GM23338 (cell line): ENCODE data around the gene C9orf85. TPM values are rescaled to one million over a fixed set of nuclear protein-coding genes. Genes with fewer than 3 reads are reported as not detected.

Experiments used
- ATAC-seq: fragments of 200-7000 bp; cut with Tn5 transposase; 3 replicates; pipeline ENCODE4 v1.9.1; 2020
- DNase-seq: peaks from one replicate; pipeline ENCODE4 v3.0.0-alpha.2; 2015; ENCODE audit warnings: low spot score
- H2AFZ ChIP-seq: fragments of 200-600 bp; sonication (generic); 2 replicates; pipeline ENCODE4 v1.8.0; 2016; ENCODE audit warnings: antibody characterized with exemption, mild to moderate bottlenecking, moderate library complexity
- H3F3A ChIP-seq: fragments of 200-600 bp; sonication (generic); replicated peaks from 2 replicates; pipeline ENCODE4 v1.8.0; 2017; ENCODE audit warnings: antibody characterized with exemption, mixed run types, low read depth
- H3K27ac ChIP-seq: fragments of 200-600 bp; sonication (generic); 2 replicates; pipeline ENCODE4 v1.6.1; 2016; ENCODE audit warnings: low read depth
- H3K27me3 ChIP-seq: fragments of 200-600 bp; sonication (generic); 2 replicates; pipeline ENCODE4 v1.8.0; 2016; ENCODE audit warnings: mild to moderate bottlenecking, mixed run types, moderate library complexity; ENCODE audit not compliant: insufficient read depth
- H3K36me3 ChIP-seq: fragments of 200-600 bp; sonication (generic); 2 replicates; pipeline ENCODE4 v1.8.0; 2016; ENCODE audit warnings: mild to moderate bottlenecking; ENCODE audit not compliant: insufficient read depth
- H3K4me1 ChIP-seq: fragments of 200-600 bp; sonication (generic); 2 replicates; pipeline ENCODE4 v1.8.0; 2016; ENCODE audit warnings: mild to moderate bottlenecking, moderate library complexity; ENCODE audit not compliant: insufficient read depth
- H3K4me2 ChIP-seq: fragments of 200-600 bp; sonication (generic); 2 replicates; pipeline ENCODE4 v1.7.1; 2017; ENCODE audit warnings: mixed run types
- H3K4me3 ChIP-seq: fragments of 200-600 bp; sonication (generic); 2 replicates; pipeline ENCODE4 v1.6.1; 2016; ENCODE audit warnings: mixed run types
- H3K79me2 ChIP-seq: fragments of 200-600 bp; sonication (generic); replicated peaks from 2 replicates; pipeline ENCODE4 v1.8.0; 2017; ENCODE audit warnings: mild to moderate bottlenecking; ENCODE audit not compliant: insufficient read depth
- H3K9me2 ChIP-seq: fragments of 200-600 bp; sonication (generic); 2 replicates; pipeline ENCODE4 v1.8.0; 2017; ENCODE audit not compliant: insufficient read depth
- H4K20me1 ChIP-seq: fragments of 200-600 bp; sonication (generic); replicated peaks from 2 replicates; pipeline ENCODE4 v1.8.0; 2017; ENCODE audit warnings: mild to moderate bottlenecking; ENCODE audit not compliant: insufficient read depth
- H3K27ac Mint-ChIP-seq: 2 replicates; pipeline ENCODE4 v1.8.0; 2020; ENCODE audit warnings: inconsistent platforms, mild to moderate bottlenecking, moderate library complexity, mixed read lengths
- H3K27me3 Mint-ChIP-seq: 3 replicates; pipeline ENCODE4 v1.8.0; 2022; ENCODE audit warnings: low read depth, mild to moderate bottlenecking, moderate library complexity, mixed read lengths, inconsistent platforms; ENCODE audit not compliant: insufficient read depth, poor library complexity
- H3K36me3 Mint-ChIP-seq: 3 replicates; pipeline ENCODE4 v1.8.0; 2021; ENCODE audit warnings: low read depth, mild to moderate bottlenecking, inconsistent platforms, moderate library complexity, mixed read lengths
- H3K4me1 Mint-ChIP-seq: 3 replicates; pipeline ENCODE4 v1.8.0; 2020; ENCODE audit warnings: mild to moderate bottlenecking, inconsistent platforms, mixed read lengths
- H3K4me3 Mint-ChIP-seq: 3 replicates; pipeline ENCODE4 v1.8.0; 2021; ENCODE audit warnings: moderate library complexity, mild to moderate bottlenecking, inconsistent platforms, mixed read lengths
- H3K9me3 Mint-ChIP-seq: 3 replicates; pipeline ENCODE4 v1.8.0; 2020; ENCODE audit warnings: moderate library complexity, mild to moderate bottlenecking, inconsistent platforms, mixed read lengths
- CREB1 ChIP-seq: fragments of 250-450 bp; sonication (Bioruptor Pico); IDR thresholded peaks from 2 replicates; pipeline ENCODE4 v1.5.0; 2020; ENCODE audit warnings: low read depth, mild to moderate bottlenecking, moderate library complexity
- EZH2 ChIP-seq: fragments of 200-600 bp; sonication (generic); IDR thresholded peaks from one replicate; pipeline ENCODE4 v1.8.0; 2017; ENCODE audit warnings: antibody characterized with exemption, mild to moderate bottlenecking, low read depth; ENCODE audit not compliant: unreplicated experiment
- EZH2phosphoT487 ChIP-seq: fragments of 200-600 bp; sonication (generic); IDR thresholded peaks from one replicate; pipeline ENCODE4 v1.8.1; 2018; ENCODE audit warnings: antibody characterized with exemption; ENCODE audit not compliant: unreplicated experiment
- JUNB ChIP-seq: IDR thresholded peaks from one replicate; pipeline ENCODE4 v1.6.1; 2016; ENCODE audit warnings: antibody characterized with exemption; ENCODE audit not compliant: unreplicated experiment
- NANOG ChIP-seq: IDR thresholded peaks from 2 replicates; pipeline ENCODE4 v1.6.1; 2016; ENCODE audit warnings: antibody characterized with exemption, borderline replicate concordance
- POLR2AphosphoS5 ChIP-seq: IDR thresholded peaks from 2 replicates; pipeline ENCODE4 v1.6.1; 2016; ENCODE audit warnings: antibody characterized with exemption, low read depth
- STAT1 ChIP-seq: IDR thresholded peaks from one replicate; pipeline ENCODE4 v1.6.1; 2016; ENCODE audit warnings: antibody characterized with exemption; ENCODE audit not compliant: unreplicated experiment
- ZNF331 ChIP-seq: fragments of 250-450 bp; sonication (Bioruptor Pico); IDR thresholded peaks from 2 replicates; pipeline ENCODE4 v1.5.0; 2020; ENCODE audit warnings: low read depth, mild to moderate bottlenecking, moderate library complexity
- polyA plus RNA-seq: library from polyadenylated mRNA; unstranded; fragments of >200 nt; fragmentation: Nextera tagmentation; extraction: Ambion mirVana; gene quantifications from 2 replicates; pipeline ENCODE4 v1.2.1, GENCODE V29; 2016
- total RNA-seq: library from RNA; depleted of rRNA; stranded (reverse); fragments of >200 nt; shearing (Covaris generic); gene quantifications from 2 replicates; pipeline ENCODE4 v1.2.3, GENCODE V29; 2014
- TF ChIP-seq, protein P1 (sequence below), 2 experiments: fragments of 200-600 bp in 1 of 2; sonication (generic) in 1 of 2; conservative IDR thresholded peaks; 2 replicates each; pipeline versions ENCODE4 v1.5.1 to v1.6.1; 2016 to 2017; ENCODE audit warnings: antibody characterized with exemption in 2 of 2, low read depth in 2 of 2, mild to moderate bottlenecking in 2 of 2, moderate library complexity in 1 of 2
- TF ChIP-seq, protein P2 (sequence below): fragments of 250-450 bp; sonication (Bioruptor Pico); IDR thresholded peaks from 2 replicates; pipeline ENCODE4 v1.5.0; 2020; ENCODE audit warnings: mild to moderate bottlenecking, moderate library complexity
- TF ChIP-seq, protein P3 (sequence below): IDR thresholded peaks from one replicate; pipeline ENCODE4 v1.6.1; 2018; ENCODE audit warnings: antibody characterized with exemption; ENCODE audit not compliant: unreplicated experiment
- TF ChIP-seq, protein P4 (sequence below): IDR thresholded peaks from 2 replicates; pipeline ENCODE4 v1.6.1; 2016; ENCODE audit warnings: antibody characterized with exemption

Gene C9orf85
- total and polyA plus RNA-seq, 2 experiments from 2014 or later = 10.3 to 20.8 TPM

GRCh38 chr9:71921190-71921814, 9.9 kb downstream of the C9orf85 start (continued):
- TF ChIP-seq, protein P1, sequence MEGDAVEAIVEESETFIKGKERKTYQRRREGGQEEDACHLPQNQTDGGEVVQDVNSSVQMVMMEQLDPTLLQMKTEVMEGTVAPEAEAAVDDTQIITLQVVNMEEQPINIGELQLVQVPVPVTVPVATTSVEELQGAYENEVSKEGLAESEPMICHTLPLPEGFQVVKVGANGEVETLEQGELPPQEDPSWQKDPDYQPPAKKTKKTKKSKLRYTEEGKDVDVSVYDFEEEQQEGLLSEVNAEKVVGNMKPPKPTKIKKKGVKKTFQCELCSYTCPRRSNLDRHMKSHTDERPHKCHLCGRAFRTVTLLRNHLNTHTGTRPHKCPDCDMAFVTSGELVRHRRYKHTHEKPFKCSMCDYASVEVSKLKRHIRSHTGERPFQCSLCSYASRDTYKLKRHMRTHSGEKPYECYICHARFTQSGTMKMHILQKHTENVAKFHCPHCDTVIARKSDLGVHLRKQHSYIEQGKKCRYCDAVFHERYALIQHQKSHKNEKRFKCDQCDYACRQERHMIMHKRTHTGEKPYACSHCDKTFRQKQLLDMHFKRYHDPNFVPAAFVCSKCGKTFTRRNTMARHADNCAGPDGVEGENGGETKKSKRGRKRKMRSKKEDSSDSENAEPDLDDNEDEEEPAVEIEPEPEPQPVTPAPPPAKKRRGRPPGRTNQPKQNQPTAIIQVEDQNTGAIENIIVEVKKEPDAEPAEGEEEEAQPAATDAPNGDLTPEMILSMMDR (conservative IDR thresholded peaks at IDR 0.05; ENCODE audit: low read depth in 2 of 2) = no peak
- TF ChIP-seq EZH2phosphoT487 = no peak

- Histone ChIP-seq H3K79me2 (peaks cover 81% of the 10 kb centered on the region), H3K4me2 (no peak overlapping the region), H3K4me1 (peaks cover 52% of the 10 kb centered on the region), H3K36me3 (no peaks in the 10 kb centered on the region), H4K20me1 (no peaks in the 10 kb centered on the region), H3K27me3 (no peaks in the 10 kb centered on the region), H3F3A (no peaks in the 10 kb centered on the region), H2AFZ (no peak overlapping the region), H3K4me3 (no peak overlapping the region), H3K9me2 (no peaks in the 10 kb centered on the region), H3K27ac (no peak overlapping the region)
- Mint-ChIP-seq H3K4me3 (no peak overlapping the region), H3K27ac (no peak overlapping the region), H3K27me3 (peaks cover 5% of the 10 kb centered on the region), H3K4me1 (peaks cover 60% of the 10 kb centered on the region), H3K36me3 (peaks cover 34% of the 10 kb centered on the region), H3K9me3 (peaks cover 11% of the 10 kb centered on the region)
- ATAC-seq (no peak), DNase-seq (no peak)
- TF ChIP-seq STAT1 = no peak
- TF ChIP-seq CREB1 (CRISPR knock-in tag) = no peak
- TF ChIP-seq, protein P2, sequence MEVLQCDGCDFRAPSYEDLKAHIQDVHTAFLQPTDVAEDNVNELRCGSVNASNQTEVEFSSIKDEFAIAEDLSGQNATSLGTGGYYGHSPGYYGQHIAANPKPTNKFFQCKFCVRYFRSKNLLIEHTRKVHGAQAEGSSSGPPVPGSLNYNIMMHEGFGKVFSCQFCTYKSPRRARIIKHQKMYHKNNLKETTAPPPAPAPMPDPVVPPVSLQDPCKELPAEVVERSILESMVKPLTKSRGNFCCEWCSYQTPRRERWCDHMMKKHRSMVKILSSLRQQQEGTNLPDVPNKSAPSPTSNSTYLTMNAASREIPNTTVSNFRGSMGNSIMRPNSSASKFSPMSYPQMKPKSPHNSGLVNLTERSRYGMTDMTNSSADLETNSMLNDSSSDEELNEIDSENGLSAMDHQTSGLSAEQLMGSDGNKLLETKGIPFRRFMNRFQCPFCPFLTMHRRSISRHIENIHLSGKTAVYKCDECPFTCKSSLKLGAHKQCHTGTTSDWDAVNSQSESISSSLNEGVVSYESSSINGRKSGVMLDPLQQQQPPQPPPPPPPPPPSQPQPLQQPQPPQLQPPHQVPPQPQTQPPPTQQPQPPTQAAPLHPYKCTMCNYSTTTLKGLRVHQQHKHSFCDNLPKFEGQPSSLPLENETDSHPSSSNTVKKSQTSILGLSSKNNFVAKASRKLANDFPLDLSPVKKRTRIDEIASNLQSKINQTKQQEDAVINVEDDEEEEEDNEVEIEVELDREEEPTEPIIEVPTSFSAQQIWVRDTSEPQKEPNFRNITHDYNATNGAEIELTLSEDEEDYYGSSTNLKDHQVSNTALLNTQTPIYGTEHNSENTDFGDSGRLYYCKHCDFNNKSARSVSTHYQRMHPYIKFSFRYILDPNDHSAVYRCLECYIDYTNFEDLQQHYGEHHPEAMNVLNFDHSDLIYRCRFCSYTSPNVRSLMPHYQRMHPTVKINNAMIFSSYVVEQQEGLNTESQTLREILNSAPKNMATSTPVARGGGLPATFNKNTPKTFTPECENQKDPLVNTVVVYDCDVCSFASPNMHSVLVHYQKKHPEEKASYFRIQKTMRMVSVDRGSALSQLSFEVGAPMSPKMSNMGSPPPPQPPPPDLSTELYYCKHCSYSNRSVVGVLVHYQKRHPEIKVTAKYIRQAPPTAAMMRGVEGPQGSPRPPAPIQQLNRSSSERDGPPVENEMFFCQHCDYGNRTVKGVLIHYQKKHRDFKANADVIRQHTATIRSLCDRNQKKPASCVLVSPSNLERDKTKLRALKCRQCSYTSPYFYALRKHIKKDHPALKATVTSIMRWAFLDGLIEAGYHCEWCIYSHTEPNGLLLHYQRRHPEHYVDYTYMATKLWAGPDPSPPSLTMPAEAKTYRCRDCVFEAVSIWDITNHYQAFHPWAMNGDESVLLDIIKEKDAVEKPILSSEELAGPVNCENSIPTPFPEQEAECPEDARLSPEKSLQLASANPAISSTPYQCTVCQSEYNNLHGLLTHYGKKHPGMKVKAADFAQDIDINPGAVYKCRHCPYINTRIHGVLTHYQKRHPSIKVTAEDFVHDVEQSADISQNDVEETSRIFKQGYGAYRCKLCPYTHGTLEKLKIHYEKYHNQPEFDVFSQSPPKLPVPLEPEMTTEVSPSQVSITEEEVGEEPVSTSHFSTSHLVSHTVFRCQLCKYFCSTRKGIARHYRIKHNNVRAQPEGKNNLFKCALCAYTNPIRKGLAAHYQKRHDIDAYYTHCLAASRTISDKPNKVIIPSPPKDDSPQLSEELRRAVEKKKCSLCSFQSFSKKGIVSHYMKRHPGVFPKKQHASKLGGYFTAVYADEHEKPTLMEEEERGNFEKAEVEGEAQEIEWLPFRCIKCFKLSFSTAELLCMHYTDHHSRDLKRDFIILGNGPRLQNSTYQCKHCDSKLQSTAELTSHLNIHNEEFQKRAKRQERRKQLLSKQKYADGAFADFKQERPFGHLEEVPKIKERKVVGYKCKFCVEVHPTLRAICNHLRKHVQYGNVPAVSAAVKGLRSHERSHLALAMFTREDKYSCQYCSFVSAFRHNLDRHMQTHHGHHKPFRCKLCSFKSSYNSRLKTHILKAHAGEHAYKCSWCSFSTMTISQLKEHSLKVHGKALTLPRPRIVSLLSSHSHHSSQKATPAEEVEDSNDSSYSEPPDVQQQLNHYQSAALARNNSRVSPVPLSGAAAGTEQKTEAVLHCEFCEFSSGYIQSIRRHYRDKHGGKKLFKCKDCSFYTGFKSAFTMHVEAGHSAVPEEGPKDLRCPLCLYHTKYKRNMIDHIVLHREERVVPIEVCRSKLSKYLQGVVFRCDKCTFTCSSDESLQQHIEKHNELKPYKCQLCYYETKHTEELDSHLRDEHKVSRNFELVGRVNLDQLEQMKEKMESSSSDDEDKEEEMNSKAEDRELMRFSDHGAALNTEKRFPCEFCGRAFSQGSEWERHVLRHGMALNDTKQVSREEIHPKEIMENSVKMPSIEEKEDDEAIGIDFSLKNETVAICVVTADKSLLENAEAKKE (CRISPR knock-in tag) = no peak
- TF ChIP-seq, protein P3, sequence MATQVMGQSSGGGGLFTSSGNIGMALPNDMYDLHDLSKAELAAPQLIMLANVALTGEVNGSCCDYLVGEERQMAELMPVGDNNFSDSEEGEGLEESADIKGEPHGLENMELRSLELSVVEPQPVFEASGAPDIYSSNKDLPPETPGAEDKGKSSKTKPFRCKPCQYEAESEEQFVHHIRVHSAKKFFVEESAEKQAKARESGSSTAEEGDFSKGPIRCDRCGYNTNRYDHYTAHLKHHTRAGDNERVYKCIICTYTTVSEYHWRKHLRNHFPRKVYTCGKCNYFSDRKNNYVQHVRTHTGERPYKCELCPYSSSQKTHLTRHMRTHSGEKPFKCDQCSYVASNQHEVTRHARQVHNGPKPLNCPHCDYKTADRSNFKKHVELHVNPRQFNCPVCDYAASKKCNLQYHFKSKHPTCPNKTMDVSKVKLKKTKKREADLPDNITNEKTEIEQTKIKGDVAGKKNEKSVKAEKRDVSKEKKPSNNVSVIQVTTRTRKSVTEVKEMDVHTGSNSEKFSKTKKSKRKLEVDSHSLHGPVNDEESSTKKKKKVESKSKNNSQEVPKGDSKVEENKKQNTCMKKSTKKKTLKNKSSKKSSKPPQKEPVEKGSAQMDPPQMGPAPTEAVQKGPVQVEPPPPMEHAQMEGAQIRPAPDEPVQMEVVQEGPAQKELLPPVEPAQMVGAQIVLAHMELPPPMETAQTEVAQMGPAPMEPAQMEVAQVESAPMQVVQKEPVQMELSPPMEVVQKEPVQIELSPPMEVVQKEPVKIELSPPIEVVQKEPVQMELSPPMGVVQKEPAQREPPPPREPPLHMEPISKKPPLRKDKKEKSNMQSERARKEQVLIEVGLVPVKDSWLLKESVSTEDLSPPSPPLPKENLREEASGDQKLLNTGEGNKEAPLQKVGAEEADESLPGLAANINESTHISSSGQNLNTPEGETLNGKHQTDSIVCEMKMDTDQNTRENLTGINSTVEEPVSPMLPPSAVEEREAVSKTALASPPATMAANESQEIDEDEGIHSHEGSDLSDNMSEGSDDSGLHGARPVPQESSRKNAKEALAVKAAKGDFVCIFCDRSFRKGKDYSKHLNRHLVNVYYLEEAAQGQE = no peak
- no peak for TF ChIP-seq ZNF331 (CRISPR knock-in tag)
- TF ChIP-seq, protein P4, sequence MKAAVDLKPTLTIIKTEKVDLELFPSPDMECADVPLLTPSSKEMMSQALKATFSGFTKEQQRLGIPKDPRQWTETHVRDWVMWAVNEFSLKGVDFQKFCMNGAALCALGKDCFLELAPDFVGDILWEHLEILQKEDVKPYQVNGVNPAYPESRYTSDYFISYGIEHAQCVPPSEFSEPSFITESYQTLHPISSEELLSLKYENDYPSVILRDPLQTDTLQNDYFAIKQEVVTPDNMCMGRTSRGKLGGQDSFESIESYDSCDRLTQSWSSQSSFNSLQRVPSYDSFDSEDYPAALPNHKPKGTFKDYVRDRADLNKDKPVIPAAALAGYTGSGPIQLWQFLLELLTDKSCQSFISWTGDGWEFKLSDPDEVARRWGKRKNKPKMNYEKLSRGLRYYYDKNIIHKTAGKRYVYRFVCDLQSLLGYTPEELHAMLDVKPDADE = no peak
- TF ChIP-seq EZH2 = no peak
- no peak for TF ChIP-seq POLR2AphosphoS5
- TF ChIP-seq NANOG = no peak
- TF ChIP-seq EZH2phosphoT487 = no peak
- TF ChIP-seq JUNB = no peak
These were observed 13.1 kb downstream of the C9orf85 start for GRCh38 chr9:71924576-71924975.
